WTC11 (cell line): ENCODE results near the gene ITGAE. TPM values are rescaled to one million over a fixed set of nuclear protein-coding genes. Genes with fewer than 3 reads are reported as not detected.

ENCODE experiments used
- ATAC-seq: fragments of 200-7000 bp; cut with Tn5 transposase; 2 replicates; pipeline ENCODE4 v1.10.0; 2021; ENCODE audit warnings: mild to moderate bottlenecking, moderate library complexity
- CTCF ChIA-PET: fragments of 300-600 bp; sonication (Branson Sonifier 250); formaldehyde crosslinking; loops from one replicate; lab custom pipeline; 2021; ENCODE audit warnings: antibody characterized with exemption; lab: Charles Lee
- POLR2A ChIA-PET: fragments of 350-600 bp; sonication (Branson Sonifier 250); formaldehyde crosslinking; loops from one replicate; lab custom pipeline; 2021; ENCODE audit warnings: antibody characterized with exemption; lab: Charles Lee
- DNase-seq: peaks from one replicate; pipeline ENCODE4 v3.0.0; 2021; ENCODE audit warnings: low spot score
- H3K27ac Mint-ChIP-seq: 2 replicates; pipeline ENCODE4 v1.8.0; 2021; ENCODE audit warnings: mixed read lengths
- H3K27me3 Mint-ChIP-seq: 2 replicates; pipeline ENCODE4 v1.8.0; 2021; ENCODE audit warnings: low read depth, mild to moderate bottlenecking, moderate library complexity, mixed read lengths
- H3K36me3 Mint-ChIP-seq: 2 replicates; pipeline ENCODE4 v1.8.0; 2021; ENCODE audit warnings: mixed read lengths
- H3K4me1 Mint-ChIP-seq: 2 replicates; pipeline ENCODE4 v1.8.0; 2022; ENCODE audit warnings: mixed read lengths
- H3K4me3 Mint-ChIP-seq: 2 replicates; pipeline ENCODE4 v1.8.0; 2021; ENCODE audit warnings: mild to moderate bottlenecking, moderate library complexity, mixed read lengths
- H3K9me3 Mint-ChIP-seq: 2 replicates; pipeline ENCODE4 v1.8.0; 2021; ENCODE audit warnings: mixed read lengths
- ATF1 ChIP-seq: sonication (generic); formaldehyde crosslinking; IDR thresholded peaks from 2 replicates; pipeline ENCODE4 v1.8.1; 2023; ENCODE audit warnings: mild to moderate bottlenecking, moderate library complexity, missing genetic modification reagents
- FOXK1 ChIP-seq: sonication (generic); formaldehyde crosslinking; IDR thresholded peaks from 2 replicates; pipeline ENCODE4 v1.8.0; 2022; ENCODE audit warnings: mild to moderate bottlenecking, moderate library complexity, missing genetic modification reagents
- FOXP4 ChIP-seq: sonication (generic); formaldehyde crosslinking; IDR thresholded peaks from 2 replicates; pipeline ENCODE4 v1.8.0; 2022; ENCODE audit warnings: mild to moderate bottlenecking, missing genetic modification reagents
- TCF7 ChIP-seq: sonication (generic); formaldehyde crosslinking; IDR thresholded peaks from 2 replicates; pipeline ENCODE4 v1.8.0; 2022; ENCODE audit warnings: mild to moderate bottlenecking, low read depth, missing genetic modification reagents, moderate library complexity
- ZNF281 ChIP-seq: sonication (generic); formaldehyde crosslinking; IDR thresholded peaks from 2 replicates; pipeline ENCODE4 v1.8.0; 2023; ENCODE audit warnings: mild to moderate bottlenecking, missing genetic modification reagents
- total RNA-seq: library from RNA; stranded (reverse); gene quantifications from 3 replicates; pipeline ENCODE4 v1.2.3, GENCODE V29; 2021
- TF ChIP-seq, protein P1 (sequence below): sonication (generic); formaldehyde crosslinking; IDR thresholded peaks from 2 replicates; pipeline ENCODE4 v1.8.0; 2022; ENCODE audit warnings: mild to moderate bottlenecking, missing genetic modification reagents
- TF ChIP-seq, protein P2 (sequence below): sonication (generic); formaldehyde crosslinking; IDR thresholded peaks from 2 replicates; pipeline ENCODE4 v1.8.1; 2023; ENCODE audit warnings: mild to moderate bottlenecking, moderate library complexity, missing genetic modification reagents
- TF ChIP-seq, protein P3 (sequence below): fragments of 250-450 bp; sonication (Bioruptor Pico); IDR thresholded peaks from 2 replicates; pipeline ENCODE4 v1.9.0; 2021; ENCODE audit warnings: mild to moderate bottlenecking, borderline replicate concordance
- TF ChIP-seq, protein P4 (sequence below): sonication (generic); formaldehyde crosslinking; IDR thresholded peaks from 2 replicates; pipeline ENCODE4 v1.8.1; 2022; ENCODE audit warnings: missing genetic modification reagents, borderline replicate concordance
- TF ChIP-seq, protein P5 (sequence below): sonication (generic); formaldehyde crosslinking; conservative IDR thresholded peaks from 2 replicates; pipeline ENCODE4 v1.8.1; 2023; ENCODE audit warnings: mild to moderate bottlenecking, low read depth, missing genetic modification reagents, moderate library complexity

ITGAE gene
- total RNA-seq, 1 experiment from 2014 or later: 19.5 TPM

- Mint-ChIP-seq H3K4me1 (peaks cover 29% of the 10 kb centered on the region), H3K27me3 (no peaks in the 10 kb centered on the region), H3K9me3 (no peaks in the 10 kb centered on the region), H3K36me3 (peaks cover 34% of the 10 kb centered on the region), H3K27ac (peak overlapping the region; percentile 78; the same call in 1 of the 2 replicates), H3K4me3 (peak overlapping the region; percentile 96)
- ChIA-PET POLR2A (interaction anchor here (0.5 to 1.9 kb wide), 4 partner anchors 11 to 56 kb away, joined by 4 to 6 read pairs (median 4); partner anchors contain the start of gene P2RX5), CTCF (interaction anchor here (0.6 to 3.1 kb wide), 12 partner anchors 11 to 191 kb away, joined by 3 to 40 read pairs (median 6); partner anchors contain the start of gene P2RX5)
- ATAC-seq (no peak), DNase-seq (no peak)
- TF ChIP-seq FOXP4 (CRISPR knock-in tag): no peak
- TF ChIP-seq, protein P1, sequence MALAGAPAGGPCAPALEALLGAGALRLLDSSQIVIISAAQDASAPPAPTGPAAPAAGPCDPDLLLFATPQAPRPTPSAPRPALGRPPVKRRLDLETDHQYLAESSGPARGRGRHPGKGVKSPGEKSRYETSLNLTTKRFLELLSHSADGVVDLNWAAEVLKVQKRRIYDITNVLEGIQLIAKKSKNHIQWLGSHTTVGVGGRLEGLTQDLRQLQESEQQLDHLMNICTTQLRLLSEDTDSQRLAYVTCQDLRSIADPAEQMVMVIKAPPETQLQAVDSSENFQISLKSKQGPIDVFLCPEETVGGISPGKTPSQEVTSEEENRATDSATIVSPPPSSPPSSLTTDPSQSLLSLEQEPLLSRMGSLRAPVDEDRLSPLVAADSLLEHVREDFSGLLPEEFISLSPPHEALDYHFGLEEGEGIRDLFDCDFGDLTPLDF (CRISPR knock-in tag): no peak
- no peak for TF ChIP-seq ZNF281 (CRISPR knock-in tag)
- no peak for TF ChIP-seq FOXK1 (CRISPR knock-in tag)
- TF ChIP-seq, protein P2, sequence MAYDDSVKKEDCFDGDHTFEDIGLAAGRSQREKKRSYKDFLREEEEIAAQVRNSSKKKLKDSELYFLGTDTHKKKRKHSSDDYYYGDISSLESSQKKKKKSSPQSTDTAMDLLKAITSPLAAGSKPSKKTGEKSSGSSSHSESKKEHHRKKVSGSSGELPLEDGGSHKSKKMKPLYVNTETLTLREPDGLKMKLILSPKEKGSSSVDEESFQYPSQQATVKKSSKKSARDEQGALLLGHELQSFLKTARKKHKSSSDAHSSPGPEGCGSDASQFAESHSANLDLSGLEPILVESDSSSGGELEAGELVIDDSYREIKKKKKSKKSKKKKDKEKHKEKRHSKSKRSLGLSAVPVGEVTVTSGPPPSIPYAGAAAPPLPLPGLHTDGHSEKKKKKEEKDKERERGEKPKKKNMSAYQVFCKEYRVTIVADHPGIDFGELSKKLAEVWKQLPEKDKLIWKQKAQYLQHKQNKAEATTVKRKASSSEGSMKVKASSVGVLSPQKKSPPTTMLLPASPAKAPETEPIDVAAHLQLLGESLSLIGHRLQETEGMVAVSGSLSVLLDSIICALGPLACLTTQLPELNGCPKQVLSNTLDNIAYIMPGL (CRISPR knock-in tag): no peak
- TF ChIP-seq, protein P3, sequence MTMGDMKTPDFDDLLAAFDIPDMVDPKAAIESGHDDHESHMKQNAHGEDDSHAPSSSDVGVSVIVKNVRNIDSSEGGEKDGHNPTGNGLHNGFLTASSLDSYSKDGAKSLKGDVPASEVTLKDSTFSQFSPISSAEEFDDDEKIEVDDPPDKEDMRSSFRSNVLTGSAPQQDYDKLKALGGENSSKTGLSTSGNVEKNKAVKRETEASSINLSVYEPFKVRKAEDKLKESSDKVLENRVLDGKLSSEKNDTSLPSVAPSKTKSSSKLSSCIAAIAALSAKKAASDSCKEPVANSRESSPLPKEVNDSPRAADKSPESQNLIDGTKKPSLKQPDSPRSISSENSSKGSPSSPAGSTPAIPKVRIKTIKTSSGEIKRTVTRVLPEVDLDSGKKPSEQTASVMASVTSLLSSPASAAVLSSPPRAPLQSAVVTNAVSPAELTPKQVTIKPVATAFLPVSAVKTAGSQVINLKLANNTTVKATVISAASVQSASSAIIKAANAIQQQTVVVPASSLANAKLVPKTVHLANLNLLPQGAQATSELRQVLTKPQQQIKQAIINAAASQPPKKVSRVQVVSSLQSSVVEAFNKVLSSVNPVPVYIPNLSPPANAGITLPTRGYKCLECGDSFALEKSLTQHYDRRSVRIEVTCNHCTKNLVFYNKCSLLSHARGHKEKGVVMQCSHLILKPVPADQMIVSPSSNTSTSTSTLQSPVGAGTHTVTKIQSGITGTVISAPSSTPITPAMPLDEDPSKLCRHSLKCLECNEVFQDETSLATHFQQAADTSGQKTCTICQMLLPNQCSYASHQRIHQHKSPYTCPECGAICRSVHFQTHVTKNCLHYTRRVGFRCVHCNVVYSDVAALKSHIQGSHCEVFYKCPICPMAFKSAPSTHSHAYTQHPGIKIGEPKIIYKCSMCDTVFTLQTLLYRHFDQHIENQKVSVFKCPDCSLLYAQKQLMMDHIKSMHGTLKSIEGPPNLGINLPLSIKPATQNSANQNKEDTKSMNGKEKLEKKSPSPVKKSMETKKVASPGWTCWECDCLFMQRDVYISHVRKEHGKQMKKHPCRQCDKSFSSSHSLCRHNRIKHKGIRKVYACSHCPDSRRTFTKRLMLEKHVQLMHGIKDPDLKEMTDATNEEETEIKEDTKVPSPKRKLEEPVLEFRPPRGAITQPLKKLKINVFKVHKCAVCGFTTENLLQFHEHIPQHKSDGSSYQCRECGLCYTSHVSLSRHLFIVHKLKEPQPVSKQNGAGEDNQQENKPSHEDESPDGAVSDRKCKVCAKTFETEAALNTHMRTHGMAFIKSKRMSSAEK (CRISPR knock-in tag): no peak
- no peak for TF ChIP-seq ATF1 (CRISPR knock-in tag)
- TF ChIP-seq, protein P4, sequence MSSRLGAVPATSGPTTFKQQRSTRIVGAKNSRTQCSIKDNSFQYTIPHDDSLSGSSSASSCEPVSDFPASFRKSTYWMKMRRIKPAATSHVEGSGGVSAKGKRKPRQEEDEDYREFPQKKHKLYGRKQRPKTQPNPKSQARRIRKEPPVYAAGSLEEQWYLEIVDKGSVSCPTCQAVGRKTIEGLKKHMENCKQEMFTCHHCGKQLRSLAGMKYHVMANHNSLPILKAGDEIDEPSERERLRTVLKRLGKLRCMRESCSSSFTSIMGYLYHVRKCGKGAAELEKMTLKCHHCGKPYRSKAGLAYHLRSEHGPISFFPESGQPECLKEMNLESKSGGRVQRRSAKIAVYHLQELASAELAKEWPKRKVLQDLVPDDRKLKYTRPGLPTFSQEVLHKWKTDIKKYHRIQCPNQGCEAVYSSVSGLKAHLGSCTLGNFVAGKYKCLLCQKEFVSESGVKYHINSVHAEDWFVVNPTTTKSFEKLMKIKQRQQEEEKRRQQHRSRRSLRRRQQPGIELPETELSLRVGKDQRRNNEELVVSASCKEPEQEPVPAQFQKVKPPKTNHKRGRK (CRISPR knock-in tag): no peak
- TF ChIP-seq, protein P5, sequence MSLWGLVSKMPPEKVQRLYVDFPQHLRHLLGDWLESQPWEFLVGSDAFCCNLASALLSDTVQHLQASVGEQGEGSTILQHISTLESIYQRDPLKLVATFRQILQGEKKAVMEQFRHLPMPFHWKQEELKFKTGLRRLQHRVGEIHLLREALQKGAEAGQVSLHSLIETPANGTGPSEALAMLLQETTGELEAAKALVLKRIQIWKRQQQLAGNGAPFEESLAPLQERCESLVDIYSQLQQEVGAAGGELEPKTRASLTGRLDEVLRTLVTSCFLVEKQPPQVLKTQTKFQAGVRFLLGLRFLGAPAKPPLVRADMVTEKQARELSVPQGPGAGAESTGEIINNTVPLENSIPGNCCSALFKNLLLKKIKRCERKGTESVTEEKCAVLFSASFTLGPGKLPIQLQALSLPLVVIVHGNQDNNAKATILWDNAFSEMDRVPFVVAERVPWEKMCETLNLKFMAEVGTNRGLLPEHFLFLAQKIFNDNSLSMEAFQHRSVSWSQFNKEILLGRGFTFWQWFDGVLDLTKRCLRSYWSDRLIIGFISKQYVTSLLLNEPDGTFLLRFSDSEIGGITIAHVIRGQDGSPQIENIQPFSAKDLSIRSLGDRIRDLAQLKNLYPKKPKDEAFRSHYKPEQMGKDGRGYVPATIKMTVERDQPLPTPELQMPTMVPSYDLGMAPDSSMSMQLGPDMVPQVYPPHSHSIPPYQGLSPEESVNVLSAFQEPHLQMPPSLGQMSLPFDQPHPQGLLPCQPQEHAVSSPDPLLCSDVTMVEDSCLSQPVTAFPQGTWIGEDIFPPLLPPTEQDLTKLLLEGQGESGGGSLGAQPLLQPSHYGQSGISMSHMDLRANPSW (CRISPR knock-in tag): no peak
- no peak for TF ChIP-seq TCF7
Measured at GRCh38 chr17:3722716-3723115, 78.3 kb downstream of the ITGAE start.
